GM12873 (cell line): ENCODE results near the gene JAM3.
A peak's percentile ranks its signal among the peaks of the same experiment; 100 is the strongest.

Experiments
- CTCF ChIP-seq: IDR thresholded peaks from 2 replicates; pipeline ENCODE4 v1.5.1; 2012; ENCODE audit warnings: low read depth, mild to moderate bottlenecking, moderate library complexity, low read length, control low read depth; ENCODE audit not compliant: insufficient read depth; ENCODE audit errors: missing control alignments

Gene JAM3

GRCh38 chr11:134138376-134138775 lies 69.5 kb downstream of the JAM3 start:
- no peak for TF ChIP-seq CTCF

- no peak for TF ChIP-seq CTCF
These were observed 70.5 kb downstream of the JAM3 start for GRCh38 chr11:134139303-134139872.

GRCh38 chr11:134139873-134140331 lies 71.0 kb downstream of the JAM3 start:
- peak; percentile 80 for TF ChIP-seq CTCF

- no peak for TF ChIP-seq CTCF
These were observed 72.2 kb downstream of the JAM3 start for GRCh38 chr11:134140961-134141490.

- TF ChIP-seq CTCF = no peak
These were observed 73.7 kb downstream of the JAM3 start for GRCh38 chr11:134142536-134142935.

GRCh38 chr11:134143801-134144200 lies 74.9 kb downstream of the JAM3 start:
- TF ChIP-seq CTCF = no peak

GRCh38 chr11:134144744-134145143 lies 75.9 kb downstream of the JAM3 start:
- TF ChIP-seq CTCF = no peak
